Measurements from ENCODE around the gene DNAJB14.

DNAJB14 gene

GRCh38 chr4:99853999-99854398 lies 92.4 kb downstream of the DNAJB14 start:
- TF ChIP-seq EP300 (IDR thresholded peaks at IDR 0.05; ENCODE audit: borderline replicate concordance), result no peak
- TF ChIP-seq ZBTB7A (IDR thresholded peaks at IDR 0.05; ENCODE audit: low read depth), result no peak
- TF ChIP-seq EGR1 (IDR thresholded peaks at IDR 0.05), result no peak
- no peak for TF ChIP-seq USF1 (IDR thresholded peaks at IDR 0.05)
- no peak for TF ChIP-seq CEBPB (IDR thresholded peaks at IDR 0.05)
- no peak for TF ChIP-seq TAF1 (IDR thresholded peaks at IDR 0.05; ENCODE audit: low read depth)
- no peak for TF ChIP-seq MAX (IDR thresholded peaks at IDR 0.05)
- no peak for TF ChIP-seq REST (IDR thresholded peaks at IDR 0.05; ENCODE audit: low read depth)
- TF ChIP-seq YY1 (IDR thresholded peaks at IDR 0.05; ENCODE audit: low read depth), result no peak
- TF ChIP-seq TEAD4 (IDR thresholded peaks at IDR 0.05), result no peak
- no peak for TF ChIP-seq CREB1 (IDR thresholded peaks at IDR 0.05; ENCODE audit: low read depth)
- TF ChIP-seq TCF12 (IDR thresholded peaks at IDR 0.05; ENCODE audit: low read depth), result no peak
- TF ChIP-seq NFIC (IDR thresholded peaks at IDR 0.05), result no peak
- no peak for TF ChIP-seq FOXM1 (IDR thresholded peaks at IDR 0.05; ENCODE audit: borderline replicate concordance, low read depth)
- no peak for TF ChIP-seq RAD21 (IDR thresholded peaks at IDR 0.05; ENCODE audit: low read depth)

- no peak for TF ChIP-seq EP300 (IDR thresholded peaks at IDR 0.05; ENCODE audit: borderline replicate concordance)
- TF ChIP-seq TAF1 (IDR thresholded peaks at IDR 0.05; ENCODE audit: low read depth), result no peak
- TF ChIP-seq TEAD4 (IDR thresholded peaks at IDR 0.05), result no peak
- TF ChIP-seq NFIC (IDR thresholded peaks at IDR 0.05), result no peak
- TF ChIP-seq EGR1 (IDR thresholded peaks at IDR 0.05), result no peak
- TF ChIP-seq MAX (IDR thresholded peaks at IDR 0.05), result no peak
- no peak for TF ChIP-seq RAD21 (IDR thresholded peaks at IDR 0.05; ENCODE audit: low read depth)
- TF ChIP-seq FOXM1 (IDR thresholded peaks at IDR 0.05; ENCODE audit: borderline replicate concordance, low read depth), result no peak
- no peak for TF ChIP-seq YY1 (IDR thresholded peaks at IDR 0.05; ENCODE audit: low read depth)
Measured at GRCh38 chr4:99853190-99853589, 93.2 kb downstream of the DNAJB14 start.

GRCh38 chr4:99852199-99852749 lies 94.1 kb downstream of the DNAJB14 start:
- TF ChIP-seq TAF1 (IDR thresholded peaks at IDR 0.05; ENCODE audit: low read depth) (no peak), EP300 (IDR thresholded peaks at IDR 0.05; ENCODE audit: borderline replicate concordance) (no peak), FOXM1 (IDR thresholded peaks at IDR 0.05; ENCODE audit: borderline replicate concordance, low read depth) (no peak), RAD21 (IDR thresholded peaks at IDR 0.05; ENCODE audit: low read depth) (no peak), REST (IDR thresholded peaks at IDR 0.05; ENCODE audit: low read depth) (no peak)

- TF ChIP-seq TCF12 (IDR thresholded peaks at IDR 0.05; ENCODE audit: low read depth), result no peak
- no peak for TF ChIP-seq USF1 (IDR thresholded peaks at IDR 0.05)
- no peak for TF ChIP-seq REST (IDR thresholded peaks at IDR 0.05; ENCODE audit: low read depth)
- TF ChIP-seq RAD21 (IDR thresholded peaks at IDR 0.05; ENCODE audit: low read depth), result no peak
- TF ChIP-seq EP300 (IDR thresholded peaks at IDR 0.05; ENCODE audit: borderline replicate concordance), result no peak
- no peak for TF ChIP-seq FOXM1 (IDR thresholded peaks at IDR 0.05; ENCODE audit: borderline replicate concordance, low read depth)
- TF ChIP-seq CEBPB (IDR thresholded peaks at IDR 0.05), result no peak
- TF ChIP-seq MAX (IDR thresholded peaks at IDR 0.05), result no peak
- no peak for TF ChIP-seq YY1 (IDR thresholded peaks at IDR 0.05; ENCODE audit: low read depth)
- TF ChIP-seq EGR1 (IDR thresholded peaks at IDR 0.05), result no peak
Measured at GRCh38 chr4:99848591-99849001, 97.8 kb downstream of the DNAJB14 start.

All from Ishikawa (cell line).